ENCODE measurements around the gene CDC37.

The CDC37 gene

DNA sequence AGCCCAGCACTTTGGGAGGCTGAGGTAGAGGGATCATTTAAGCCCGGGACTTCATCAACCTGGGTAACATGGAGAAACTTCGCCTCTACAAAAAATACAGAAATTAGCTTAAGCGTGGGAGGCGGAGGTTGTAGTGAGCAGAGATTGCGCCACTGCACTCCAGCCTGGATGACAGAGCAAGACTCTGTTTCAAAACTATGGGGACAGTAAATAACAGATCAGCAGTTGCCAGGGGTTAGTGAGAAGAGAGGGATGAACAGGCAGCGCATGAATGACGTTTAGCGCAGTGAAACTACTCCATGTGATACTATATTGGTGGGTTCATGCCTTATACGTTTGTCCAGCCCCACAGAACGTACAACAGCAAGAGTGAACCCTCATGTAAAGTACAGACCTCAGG, 56.8 kb downstream of the CDC37 start:
- DNase-seq (ENCODE audit: low read depth in 1 of 2, low spot score in 1 of 2): no peak
- in situ Hi-C loops (cut with HindIII; ENCODE audit: low pct_unique_long_range_greater_than_20kb, low sequenced_read_pairs): no loop called here
- no peak for TF ChIP-seq JUND (IDR thresholded peaks at IDR 0.05; ENCODE audit: low read depth)

- DNase-seq (ENCODE audit: low read depth in 1 of 2, low spot score in 1 of 2): no peak
Observed at GRCh38 chr19:10344780-10345179, 58.6 kb downstream of the CDC37 start.

DNA sequence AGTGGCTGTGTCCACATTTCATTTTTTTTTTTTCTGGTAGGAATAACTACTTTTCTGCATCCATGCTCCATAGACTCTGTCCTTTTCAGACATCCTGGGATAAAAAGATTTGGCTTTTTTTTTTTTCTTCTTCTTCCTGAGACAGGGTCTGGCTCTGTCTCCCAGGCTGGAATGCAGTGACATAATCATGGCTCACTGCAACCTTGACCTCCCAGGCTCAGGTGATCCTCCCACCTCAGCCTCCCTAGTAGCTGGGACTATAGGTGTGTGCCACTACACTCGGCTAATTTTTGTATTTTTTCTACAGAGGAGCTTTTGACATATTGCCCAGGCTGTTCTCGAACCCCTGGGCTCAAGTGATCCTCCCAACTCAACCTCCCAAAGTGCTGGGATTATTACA, 59.8 kb downstream of the CDC37 start:
- in situ Hi-C loops (cut with HindIII; ENCODE audit: low pct_unique_long_range_greater_than_20kb, low sequenced_read_pairs): no loop called here
- TF ChIP-seq JUND (IDR thresholded peaks at IDR 0.05; ENCODE audit: low read depth): no peak
- DNase-seq (ENCODE audit: low read depth in 1 of 2, low spot score in 1 of 2): no peak

More at GRCh38 chr19:10344780-10345179, 58.6 kb downstream of the CDC37 start:
- in situ Hi-C loops (cut with HindIII; ENCODE audit: low pct_unique_long_range_greater_than_20kb, low sequenced_read_pairs): no loop called here
- TF ChIP-seq JUND (IDR thresholded peaks at IDR 0.05; ENCODE audit: low read depth): no peak
